ENCODE measurements around the gene HNRNPA1.
A peak's percentile ranks its signal among the peaks of the same experiment; 100 is the strongest.

The HNRNPA1 gene

GRCh38 chr12:54299515-54300224 is 19.1 kb downstream of the HNRNPA1 start:
- TF ChIP-seq CTCF (IDR thresholded peaks at IDR 0.05; ENCODE audit: low read depth, low read length), result no peak
- DNase-seq (ENCODE audit: low read depth in 2 of 2), result peak in 1 of 2 donors; percentile 70
- H3K4me3 ChIP-seq (replicated peaks in 1 of 2; ENCODE audit: low read depth in 2 of 2, low read length in 2 of 2), result no peak overlapping the region

DNA sequence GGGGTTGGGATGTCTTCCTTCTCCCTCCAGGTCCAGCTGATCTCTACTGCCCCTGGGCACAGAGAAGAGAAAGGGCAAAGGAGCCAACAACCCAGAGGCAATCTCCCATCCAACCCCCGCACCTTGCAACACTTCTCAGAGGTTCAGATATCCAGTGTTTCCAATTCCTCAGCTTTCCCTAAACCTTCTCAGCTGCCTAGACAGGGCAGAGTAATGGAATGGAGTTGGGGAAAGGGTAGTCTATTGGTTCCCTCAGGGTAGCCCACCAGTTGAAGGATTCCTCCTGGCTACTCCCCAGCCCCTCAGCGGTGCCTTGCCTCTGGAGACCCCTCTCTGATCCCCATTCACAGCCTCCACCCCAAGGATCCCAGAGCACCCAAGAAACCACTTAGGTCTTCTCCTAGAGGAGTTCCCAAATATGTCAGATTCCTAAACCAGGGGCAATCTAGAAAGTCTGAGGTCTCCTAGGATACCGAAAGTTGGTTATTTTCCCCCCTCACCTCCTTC is 19.8 kb downstream of the HNRNPA1 start:
- peak overlapping the region; percentile 16 to 32 for H3K4me3 ChIP-seq (replicated peaks in 1 of 2; ENCODE audit: low read depth in 2 of 2, low read length in 2 of 2)
- no peak for TF ChIP-seq CTCF (IDR thresholded peaks at IDR 0.05; ENCODE audit: low read depth, low read length)
- DNase-seq (ENCODE audit: low read depth in 2 of 2), result no peak

GRCh38 chr12:54300732-54301427 is 20.4 kb downstream of the HNRNPA1 start, which contains the start of gene NFE2:
NFE2 (minus strand) TSS chr12:54301015; CDS start chr12:54295248, 5,767 bp downstream.
- peak within 1 kb of the TSS; percentile 16 to 32 for H3K4me3 ChIP-seq (replicated peaks in 1 of 2; ENCODE audit: low read depth in 2 of 2, low read length in 2 of 2)
- TF ChIP-seq CTCF (IDR thresholded peaks at IDR 0.05; ENCODE audit: low read depth, low read length), result no peak
- peak; percentile 52 to 81 for DNase-seq (ENCODE audit: low read depth in 2 of 2)

DNA sequence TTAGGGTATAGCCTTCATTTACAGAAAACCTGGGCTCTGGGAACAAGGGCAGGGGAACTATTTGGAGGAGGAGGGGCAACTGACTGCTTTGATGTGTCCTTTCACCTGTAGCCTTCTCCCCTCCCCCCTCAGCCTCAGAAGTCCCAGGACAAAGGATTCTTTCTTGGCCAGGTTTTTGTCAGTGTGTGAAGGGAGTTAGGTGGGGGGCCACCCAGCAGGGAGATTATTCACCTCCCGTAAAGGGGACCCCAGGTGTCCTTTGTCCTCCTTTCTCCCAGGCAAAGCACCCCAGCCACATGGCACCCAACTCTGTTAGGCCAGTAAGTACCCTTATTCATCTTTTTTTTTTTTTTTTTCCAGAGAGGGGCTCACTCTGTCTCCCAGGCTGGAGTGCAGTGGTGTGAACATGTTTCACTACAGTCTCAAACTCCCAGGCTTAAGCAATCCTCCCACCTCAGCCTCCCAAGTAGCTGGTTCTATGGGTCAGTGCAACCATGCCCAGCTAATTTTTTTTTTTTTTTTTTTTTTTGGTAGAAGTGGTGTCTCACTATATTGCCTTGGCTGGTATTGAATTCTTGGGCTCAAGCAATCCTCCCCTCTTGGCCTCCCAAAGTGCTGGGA is 21.0 kb downstream of the HNRNPA1 start:
- DNase-seq (ENCODE audit: low read depth in 2 of 2), result no peak
- no peak overlapping the region for H3K4me3 ChIP-seq (replicated peaks in 1 of 2; ENCODE audit: low read depth in 2 of 2, low read length in 2 of 2)
- TF ChIP-seq CTCF (IDR thresholded peaks at IDR 0.05; ENCODE audit: low read depth, low read length), result no peak

DNA sequence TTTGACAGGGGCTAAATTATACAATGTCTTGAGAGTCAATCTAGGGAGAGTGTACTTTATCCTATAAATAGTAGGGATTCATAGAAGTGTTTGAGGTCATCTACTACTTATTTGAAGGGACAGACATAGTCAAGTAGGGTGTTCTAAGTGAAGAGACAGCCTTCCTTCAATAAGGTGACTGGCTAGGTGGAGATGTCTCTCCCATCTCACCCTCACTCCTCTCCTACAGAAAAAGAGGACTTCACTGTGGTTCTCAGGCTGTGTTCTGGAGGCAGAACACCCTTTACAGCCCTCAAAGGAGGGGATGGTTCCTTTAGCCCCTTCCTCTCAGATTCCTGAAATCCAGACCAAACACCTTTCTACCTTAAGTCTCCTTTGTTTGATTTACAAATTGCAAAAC is 23.1 kb downstream of the HNRNPA1 start:
- no peak overlapping the region for H3K4me3 ChIP-seq (replicated peaks in 1 of 2; ENCODE audit: low read depth in 2 of 2, low read length in 2 of 2)
- no peak for DNase-seq (ENCODE audit: low read depth in 2 of 2)
- no peak for TF ChIP-seq CTCF (IDR thresholded peaks at IDR 0.05; ENCODE audit: low read depth, low read length)

GRCh38 chr12:54304187-54304810 is 23.8 kb downstream of the HNRNPA1 start:
- peak; percentile 72 to 75 for DNase-seq (ENCODE audit: low read depth in 2 of 2)
- no peak for TF ChIP-seq CTCF (IDR thresholded peaks at IDR 0.05; ENCODE audit: low read depth, low read length)
- H3K4me3 ChIP-seq (replicated peaks in 1 of 2; ENCODE audit: low read depth in 2 of 2, low read length in 2 of 2), result peak overlapping the region in 1 of 2 donors; percentile 5
